IgD-negative memory B cell (primary cell): Measurements from ENCODE around the gene ERCC8. TPM values are rescaled to one million over a fixed set of nuclear protein-coding genes. Genes with fewer than 3 reads are reported as not detected.
"Not testable (repeated sequence)": the region's sequence is repeated elsewhere in the genome, so short reads cannot be mapped to it uniquely, and the experiment has no call there.

Experiments used
- H3K27ac Mint-ChIP-seq, 3 donors: one replicate each; pipeline ENCODE4 v1.8.0; 2020 to 2022; ENCODE audit warnings: mild to moderate bottlenecking in 3 of 3, mixed read lengths in 3 of 3, moderate library complexity in 1 of 3
- H3K27me3 Mint-ChIP-seq: one replicate; pipeline ENCODE4 v1.8.0; 2021; ENCODE audit warnings: mixed read lengths
- H3K36me3 Mint-ChIP-seq: one replicate; pipeline ENCODE4 v1.8.0; 2020; ENCODE audit warnings: mild to moderate bottlenecking, mixed read lengths
- H3K4me1 Mint-ChIP-seq, 3 donors: one replicate each; pipeline ENCODE4 v1.8.0; 2020 to 2022; ENCODE audit warnings: mixed read lengths in 3 of 3, mild to moderate bottlenecking in 1 of 3
- H3K4me3 Mint-ChIP-seq, 4 donors: one replicate each; pipeline ENCODE4 v1.8.0; 2020 to 2022; ENCODE audit warnings: mild to moderate bottlenecking in 4 of 4, mixed read lengths in 4 of 4, moderate library complexity in 3 of 4
- H3K9me3 Mint-ChIP-seq, 3 donors: one replicate each; pipeline ENCODE4 v1.8.0; 2020 to 2021; ENCODE audit warnings: mixed read lengths in 3 of 3, mild to moderate bottlenecking in 1 of 3
- polyA plus RNA-seq: library from polyadenylated mRNA; unstranded; fragments of 300-500 nt; fragmentation: Illumina TruSeq; gene quantifications from one replicate; pipeline ENCODE4 v1.2.3, GENCODE V29; 2021

Gene ERCC8
- polyA plus RNA-seq, 1 donor from 2014 or later = 12.0 TPM

- peaks cover 6% of the 10 kb centered on the region for H3K36me3 Mint-ChIP-seq
- peaks cover 0 to 2% (median 0%) of the 10 kb centered on the region in 3 donors for H3K9me3 Mint-ChIP-seq
- no peak overlapping the region for H3K27ac Mint-ChIP-seq
- H3K4me1 Mint-ChIP-seq = no peaks in the 10 kb centered on the region
- H3K4me3 Mint-ChIP-seq = no peak overlapping the region
- H3K27me3 Mint-ChIP-seq = no peaks in the 10 kb centered on the region
These were observed 57.8 kb downstream of the ERCC8 start for GRCh38 chr5:60887096-60887495.

GRCh38 chr5:60886158-60886557, 58.7 kb downstream of the ERCC8 start:
- no peaks in the 10 kb centered on the region for H3K4me1 Mint-ChIP-seq
- H3K27ac Mint-ChIP-seq = no peak overlapping the region
- no peak overlapping the region for H3K4me3 Mint-ChIP-seq
- H3K36me3 Mint-ChIP-seq = peaks cover 6% of the 10 kb centered on the region
- no peaks in the 10 kb centered on the region for H3K27me3 Mint-ChIP-seq
- peaks cover 0 to 2% (median 0%) of the 10 kb centered on the region in 3 donors for H3K9me3 Mint-ChIP-seq

- Mint-ChIP-seq H3K27ac (no peak overlapping the region), H3K4me1 (no peaks in the 10 kb centered on the region), H3K4me3 (no peak overlapping the region), H3K36me3 (peaks cover 2% of the 10 kb centered on the region), H3K27me3 (no peaks in the 10 kb centered on the region), H3K9me3 (peaks cover 0 to 6% (median 3%) of the 10 kb centered on the region in 3 donors)
These were observed 61.6 kb downstream of the ERCC8 start for GRCh38 chr5:60883229-60883628.

- Mint-ChIP-seq H3K36me3 (peaks cover 14% of the 10 kb centered on the region), H3K27me3 (no peaks in the 10 kb centered on the region), H3K4me3 (no peak overlapping the region), H3K27ac (no peak overlapping the region), H3K4me1 (no peaks in the 10 kb centered on the region), H3K9me3 (peaks cover 2 to 8% (median 7%) of the 10 kb centered on the region in 3 donors)
These were observed 72.0 kb downstream of the ERCC8 start for GRCh38 chr5:60872892-60873291.

GRCh38 chr5:60870857-60871256, 74.0 kb downstream of the ERCC8 start:
- no peak overlapping the region for H3K27ac Mint-ChIP-seq
- H3K36me3 Mint-ChIP-seq = peaks cover 14% of the 10 kb centered on the region
- H3K9me3 Mint-ChIP-seq = peaks cover 2 to 7% (median 6%) of the 10 kb centered on the region in 3 donors
- no peak overlapping the region for H3K4me3 Mint-ChIP-seq
- no peaks in the 10 kb centered on the region for H3K4me1 Mint-ChIP-seq
- H3K27me3 Mint-ChIP-seq = no peaks in the 10 kb centered on the region

- H3K4me1 Mint-ChIP-seq, H3K4me3 Mint-ChIP-seq, H3K36me3 Mint-ChIP-seq, H3K9me3 Mint-ChIP-seq, H3K27me3 Mint-ChIP-seq: not testable (repeated sequence)
- peak overlapping the region in 1 of 3 donors; percentile 43 for H3K27ac Mint-ChIP-seq
These were observed 84.3 kb downstream of the ERCC8 start for GRCh38 chr5:60860572-60860971.

GRCh38 chr5:60856066-60856465, 88.8 kb downstream of the ERCC8 start:
- Mint-ChIP-seq H3K27ac (no peak overlapping the region), H3K36me3 (peaks cover 2% of the 10 kb centered on the region), H3K4me1 (no peaks in the 10 kb centered on the region), H3K27me3 (no peaks in the 10 kb centered on the region), H3K9me3 (peaks cover 0 to 2% (median 0%) of the 10 kb centered on the region in 3 donors), H3K4me3 (no peak overlapping the region)

GRCh38 chr5:60852940-60853339, 91.9 kb downstream of the ERCC8 start:
- H3K9me3 Mint-ChIP-seq = peaks cover 0 to 2% (median 0%) of the 10 kb centered on the region in 3 donors
- no peak overlapping the region for H3K4me3 Mint-ChIP-seq
- no peaks in the 10 kb centered on the region for H3K36me3 Mint-ChIP-seq
- H3K27me3 Mint-ChIP-seq = no peaks in the 10 kb centered on the region
- no peaks in the 10 kb centered on the region for H3K4me1 Mint-ChIP-seq
- no peak overlapping the region for H3K27ac Mint-ChIP-seq

- H3K9me3 Mint-ChIP-seq = peaks cover 0 to 2% (median 0%) of the 10 kb centered on the region in 3 donors
- H3K27ac Mint-ChIP-seq = no peak overlapping the region
- peaks cover under 1% of the 10 kb centered on the region for H3K27me3 Mint-ChIP-seq
- no peaks in the 10 kb centered on the region for H3K4me1 Mint-ChIP-seq
- H3K36me3 Mint-ChIP-seq = no peaks in the 10 kb centered on the region
- H3K4me3 Mint-ChIP-seq = no peak overlapping the region
These were observed 92.6 kb downstream of the ERCC8 start for GRCh38 chr5:60852317-60852716.

GRCh38 chr5:60851626-60852025, 93.2 kb downstream of the ERCC8 start:
- no peak overlapping the region for H3K27ac Mint-ChIP-seq
- H3K9me3 Mint-ChIP-seq = peaks cover 0 to 2% (median 0%) of the 10 kb centered on the region in 3 donors
- no peaks in the 10 kb centered on the region for H3K36me3 Mint-ChIP-seq
- no peak overlapping the region for H3K4me3 Mint-ChIP-seq
- H3K4me1 Mint-ChIP-seq = no peaks in the 10 kb centered on the region
- H3K27me3 Mint-ChIP-seq = peaks cover 2% of the 10 kb centered on the region

- Mint-ChIP-seq H3K4me1 (peaks cover 5 to 10% (median 8%) of the 10 kb centered on the region in 3 donors), H3K36me3 (peaks cover 1% of the 10 kb centered on the region), H3K27me3 (peaks cover 33% of the 10 kb centered on the region), H3K4me3 (no peak overlapping the region), H3K9me3 (no peaks in the 10 kb centered on the region), H3K27ac (no peak overlapping the region)
These were observed 98.6 kb downstream of the ERCC8 start for GRCh38 chr5:60846298-60846697.

- Mint-ChIP-seq H3K27me3 (peaks cover 37% of the 10 kb centered on the region), H3K9me3 (no peaks in the 10 kb centered on the region), H3K27ac (no peak within 1 kb of the TSS), H3K4me1 (peaks cover 5 to 10% (median 8%) of the 10 kb centered on the region in 3 donors), H3K4me3 (peak within 1 kb of the TSS; percentile 66 to 81 (median 80)), H3K36me3 (peaks cover 1% of the 10 kb centered on the region)
These were observed 100.6 kb downstream of the ERCC8 start, which contains the start of gene ELOVL7 for GRCh38 chr5:60843936-60844905. ELOVL7 (minus strand) TSS chr5:60844269; CDS start chr5:60787397, 56,872 bp downstream.

GRCh38 chr5:60843386-60843935, 101.4 kb downstream of the ERCC8 start:
- Mint-ChIP-seq H3K36me3 (peaks cover 1% of the 10 kb centered on the region), H3K4me3 (peak overlapping the region; percentile 66 to 81 (median 80)), H3K4me1 (peaks cover 5 to 10% (median 8%) of the 10 kb centered on the region in 3 donors), H3K27me3 (peaks cover 37% of the 10 kb centered on the region), H3K27ac (no peak overlapping the region), H3K9me3 (no peaks in the 10 kb centered on the region)

- H3K9me3 Mint-ChIP-seq = no peaks in the 10 kb centered on the region
- peaks cover 1% of the 10 kb centered on the region for H3K36me3 Mint-ChIP-seq
- H3K27ac Mint-ChIP-seq = no peak overlapping the region
- peaks cover 41% of the 10 kb centered on the region for H3K27me3 Mint-ChIP-seq
- peak overlapping the region; percentile 53 to 81 (median 72) for H3K4me3 Mint-ChIP-seq
- H3K4me1 Mint-ChIP-seq = peaks cover 5 to 10% (median 8%) of the 10 kb centered on the region in 3 donors
These were observed 101.9 kb downstream of the ERCC8 start for GRCh38 chr5:60842871-60843385.

GRCh38 chr5:60841361-60841760, 103.5 kb downstream of the ERCC8 start:
- peaks cover 5 to 10% (median 8%) of the 10 kb centered on the region in 3 donors for H3K4me1 Mint-ChIP-seq
- H3K9me3 Mint-ChIP-seq = no peaks in the 10 kb centered on the region
- H3K27ac Mint-ChIP-seq = no peak overlapping the region
- H3K36me3 Mint-ChIP-seq = peaks cover 1% of the 10 kb centered on the region
- no peak overlapping the region for H3K4me3 Mint-ChIP-seq
- peaks cover 38% of the 10 kb centered on the region for H3K27me3 Mint-ChIP-seq
